Ishikawa (cell line): Measurements from ENCODE around the gene CALU.

Experiments
- CEBPB ChIP-seq: IDR thresholded peaks from 2 replicates; pipeline ENCODE4 v1.6.1; 2012
- CREB1 ChIP-seq: IDR thresholded peaks from 2 replicates; pipeline ENCODE4 v1.6.1; 2012; ENCODE audit warnings: low read depth
- EGR1 ChIP-seq: IDR thresholded peaks from 2 replicates; pipeline ENCODE4 v1.6.1; 2012
- EP300 ChIP-seq: IDR thresholded peaks from 2 replicates; pipeline ENCODE4 v1.6.1; 2012; ENCODE audit warnings: borderline replicate concordance
- FOXM1 ChIP-seq: IDR thresholded peaks from 2 replicates; pipeline ENCODE4 v1.6.1; 2012; ENCODE audit warnings: low read depth, borderline replicate concordance
- NFIC ChIP-seq: IDR thresholded peaks from 2 replicates; pipeline ENCODE4 v1.6.1; 2012
- RAD21 ChIP-seq: IDR thresholded peaks from 2 replicates; pipeline ENCODE4 v1.6.1; 2012; ENCODE audit warnings: low read depth
- TAF1 ChIP-seq: IDR thresholded peaks from 2 replicates; pipeline ENCODE4 v1.6.1; 2012; ENCODE audit warnings: low read depth, mild to moderate bottlenecking
- TCF12 ChIP-seq: IDR thresholded peaks from 2 replicates; pipeline ENCODE4 v1.6.1; 2012; ENCODE audit warnings: low read depth
- TEAD4 ChIP-seq: IDR thresholded peaks from 2 replicates; pipeline ENCODE4 v1.6.1; 2012
- YY1 ChIP-seq: IDR thresholded peaks from 2 replicates; pipeline ENCODE4 v1.6.1; 2012; ENCODE audit warnings: low read depth
- ZBTB7A ChIP-seq: IDR thresholded peaks from 2 replicates; pipeline ENCODE4 v1.6.1; 2012; ENCODE audit warnings: low read depth
- TF ChIP-seq, protein P1 (sequence below): IDR thresholded peaks from 2 replicates; pipeline ENCODE4 v1.6.1; 2012
- TF ChIP-seq, protein P2 (sequence below): IDR thresholded peaks from 2 replicates; pipeline ENCODE4 v1.6.1; 2012; ENCODE audit warnings: low read depth, mild to moderate bottlenecking
- TF ChIP-seq, protein P3 (sequence below): IDR thresholded peaks from 2 replicates; pipeline ENCODE4 v1.6.1; 2012

CALU gene

DNA sequence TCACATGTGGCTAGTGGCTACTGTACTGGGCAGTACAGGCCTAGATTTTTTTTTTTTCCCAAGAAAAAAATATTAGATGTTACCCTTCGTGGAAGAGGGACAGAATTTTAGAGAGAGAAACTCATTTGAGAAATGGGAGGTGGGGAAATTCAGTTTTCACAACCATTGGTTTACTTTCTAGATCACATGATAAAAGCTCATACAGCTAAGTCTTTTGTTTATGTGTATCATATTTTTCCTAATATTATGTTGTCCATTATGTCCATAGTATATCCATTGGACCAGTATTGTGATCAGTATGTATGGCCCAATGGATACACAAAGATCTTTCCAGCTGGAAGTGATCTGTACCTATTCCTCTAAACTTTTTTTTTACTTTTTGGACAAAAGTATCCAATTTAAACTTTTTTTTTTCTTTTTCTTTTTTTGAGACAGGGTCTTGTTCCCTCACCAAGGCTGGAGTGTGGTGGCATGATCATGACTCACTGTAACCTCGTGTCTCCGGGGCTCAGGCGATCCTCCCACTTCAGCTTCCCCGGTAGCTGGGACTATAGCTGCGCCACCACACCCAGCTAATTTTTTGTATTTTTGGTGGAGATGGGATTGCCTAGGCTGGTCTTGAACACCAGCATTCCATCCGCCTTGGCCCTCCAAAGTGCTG lies 4.1 kb downstream of the CALU start:
- no peak for TF ChIP-seq TEAD4
- no peak for TF ChIP-seq RAD21
- TF ChIP-seq, protein P1, sequence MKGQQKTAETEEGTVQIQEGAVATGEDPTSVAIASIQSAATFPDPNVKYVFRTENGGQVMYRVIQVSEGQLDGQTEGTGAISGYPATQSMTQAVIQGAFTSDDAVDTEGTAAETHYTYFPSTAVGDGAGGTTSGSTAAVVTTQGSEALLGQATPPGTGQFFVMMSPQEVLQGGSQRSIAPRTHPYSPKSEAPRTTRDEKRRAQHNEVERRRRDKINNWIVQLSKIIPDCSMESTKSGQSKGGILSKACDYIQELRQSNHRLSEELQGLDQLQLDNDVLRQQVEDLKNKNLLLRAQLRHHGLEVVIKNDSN: no peak
- TF ChIP-seq EGR1: no peak
- TF ChIP-seq YY1: no peak
- no peak for TF ChIP-seq NFIC
- TF ChIP-seq TCF12: no peak
- no peak for TF ChIP-seq CEBPB
- TF ChIP-seq FOXM1: no peak
- no peak for TF ChIP-seq CREB1
- TF ChIP-seq EP300: no peak
- no peak for TF ChIP-seq TAF1

DNA sequence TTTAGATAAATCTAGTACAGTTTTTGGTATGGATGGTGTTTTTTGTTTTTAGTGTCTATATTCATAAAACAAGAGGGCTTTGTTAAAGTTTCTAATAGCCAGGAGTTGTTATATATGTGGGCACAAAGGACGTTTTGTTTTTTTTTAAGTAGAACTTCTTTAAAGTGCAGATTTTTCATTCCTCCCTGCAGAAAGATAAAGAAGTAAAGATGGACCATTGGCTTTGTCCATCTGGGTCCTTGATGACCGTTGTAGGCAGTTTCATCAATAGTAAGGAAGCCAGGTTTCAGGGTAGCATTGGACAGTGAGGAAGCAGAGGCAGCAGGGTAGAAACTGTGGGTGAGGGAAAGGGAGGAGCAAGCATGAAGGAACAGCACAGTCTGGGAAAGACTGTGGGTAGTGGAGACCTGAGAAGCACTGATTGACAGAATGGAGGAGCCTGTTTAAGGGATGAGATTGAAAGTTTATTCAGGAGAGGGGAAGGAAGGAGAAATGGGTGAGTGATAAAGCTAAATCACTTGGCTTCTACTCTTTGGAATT lies 5.3 kb downstream of the CALU start:
- no peak for TF ChIP-seq NFIC

DNA sequence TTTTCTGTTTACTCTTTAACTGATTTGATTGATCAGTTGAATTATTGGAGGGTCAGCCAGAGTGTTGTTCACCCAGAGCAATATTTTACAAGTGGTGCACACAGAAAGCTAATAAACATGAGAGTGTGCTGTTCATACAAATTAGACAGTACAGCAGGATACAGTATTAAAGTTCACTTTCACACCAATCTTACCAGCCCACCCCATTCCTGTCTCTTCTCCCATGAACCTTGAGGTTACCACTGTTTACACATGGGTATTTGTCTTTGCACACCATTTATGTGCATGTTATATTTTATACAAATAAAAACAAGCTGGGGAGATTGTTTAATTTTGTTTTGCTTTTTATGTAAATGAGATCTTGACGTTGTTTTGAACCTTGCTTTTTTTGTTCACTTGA lies 6.5 kb downstream of the CALU start:
- TF ChIP-seq, protein P1: no peak
- TF ChIP-seq TCF12 (no peak), TAF1 (no peak), TEAD4 (no peak)
- TF ChIP-seq, protein P2, sequence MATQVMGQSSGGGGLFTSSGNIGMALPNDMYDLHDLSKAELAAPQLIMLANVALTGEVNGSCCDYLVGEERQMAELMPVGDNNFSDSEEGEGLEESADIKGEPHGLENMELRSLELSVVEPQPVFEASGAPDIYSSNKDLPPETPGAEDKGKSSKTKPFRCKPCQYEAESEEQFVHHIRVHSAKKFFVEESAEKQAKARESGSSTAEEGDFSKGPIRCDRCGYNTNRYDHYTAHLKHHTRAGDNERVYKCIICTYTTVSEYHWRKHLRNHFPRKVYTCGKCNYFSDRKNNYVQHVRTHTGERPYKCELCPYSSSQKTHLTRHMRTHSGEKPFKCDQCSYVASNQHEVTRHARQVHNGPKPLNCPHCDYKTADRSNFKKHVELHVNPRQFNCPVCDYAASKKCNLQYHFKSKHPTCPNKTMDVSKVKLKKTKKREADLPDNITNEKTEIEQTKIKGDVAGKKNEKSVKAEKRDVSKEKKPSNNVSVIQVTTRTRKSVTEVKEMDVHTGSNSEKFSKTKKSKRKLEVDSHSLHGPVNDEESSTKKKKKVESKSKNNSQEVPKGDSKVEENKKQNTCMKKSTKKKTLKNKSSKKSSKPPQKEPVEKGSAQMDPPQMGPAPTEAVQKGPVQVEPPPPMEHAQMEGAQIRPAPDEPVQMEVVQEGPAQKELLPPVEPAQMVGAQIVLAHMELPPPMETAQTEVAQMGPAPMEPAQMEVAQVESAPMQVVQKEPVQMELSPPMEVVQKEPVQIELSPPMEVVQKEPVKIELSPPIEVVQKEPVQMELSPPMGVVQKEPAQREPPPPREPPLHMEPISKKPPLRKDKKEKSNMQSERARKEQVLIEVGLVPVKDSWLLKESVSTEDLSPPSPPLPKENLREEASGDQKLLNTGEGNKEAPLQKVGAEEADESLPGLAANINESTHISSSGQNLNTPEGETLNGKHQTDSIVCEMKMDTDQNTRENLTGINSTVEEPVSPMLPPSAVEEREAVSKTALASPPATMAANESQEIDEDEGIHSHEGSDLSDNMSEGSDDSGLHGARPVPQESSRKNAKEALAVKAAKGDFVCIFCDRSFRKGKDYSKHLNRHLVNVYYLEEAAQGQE: no peak

DNA sequence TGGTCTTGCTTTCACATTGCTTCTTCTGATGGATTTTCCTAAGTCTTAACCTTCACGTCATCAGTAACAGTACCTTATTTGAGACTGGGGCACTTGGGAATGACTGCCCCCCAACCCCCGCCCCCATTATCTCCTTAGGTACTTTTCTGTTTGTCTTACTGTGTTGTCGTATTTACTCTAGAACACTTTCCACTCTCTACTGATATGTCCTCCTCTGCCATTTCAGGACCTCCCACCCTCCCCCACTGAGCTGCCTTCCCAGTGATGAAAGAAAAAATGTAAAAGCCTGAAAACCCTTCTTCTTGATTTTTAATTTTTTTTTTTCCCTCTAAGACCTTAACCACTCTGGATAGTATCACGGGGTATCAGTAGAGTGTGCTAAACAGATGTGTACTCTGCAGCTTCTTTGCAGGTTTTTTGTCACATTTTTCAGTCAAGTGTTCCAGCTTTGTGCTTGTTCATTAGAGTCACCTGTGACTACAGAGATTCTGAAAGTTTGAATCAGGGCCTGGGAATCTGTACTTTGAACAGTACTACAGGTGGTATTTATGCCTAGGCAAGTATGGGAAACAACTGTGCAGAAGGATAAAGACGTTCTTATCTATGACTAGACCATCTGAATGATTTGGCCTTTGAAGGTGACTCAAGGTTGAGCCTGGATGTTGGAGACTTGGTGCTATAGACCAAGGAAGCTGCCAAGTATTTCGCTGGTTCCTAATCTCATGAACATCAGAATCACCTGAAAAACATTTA lies 8.3 kb downstream of the CALU start:
- TF ChIP-seq TEAD4 (no peak), ZBTB7A (no peak), NFIC (no peak), EGR1 (no peak), TCF12 (no peak), EP300 (no peak), CEBPB (no peak), YY1 (no peak), RAD21 (no peak), FOXM1 (no peak), CREB1 (no peak), TAF1 (no peak)
- TF ChIP-seq, protein P2: no peak
- TF ChIP-seq, protein P3, sequence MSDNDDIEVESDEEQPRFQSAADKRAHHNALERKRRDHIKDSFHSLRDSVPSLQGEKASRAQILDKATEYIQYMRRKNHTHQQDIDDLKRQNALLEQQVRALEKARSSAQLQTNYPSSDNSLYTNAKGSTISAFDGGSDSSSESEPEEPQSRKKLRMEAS: no peak
- TF ChIP-seq, protein P1: no peak

DNA sequence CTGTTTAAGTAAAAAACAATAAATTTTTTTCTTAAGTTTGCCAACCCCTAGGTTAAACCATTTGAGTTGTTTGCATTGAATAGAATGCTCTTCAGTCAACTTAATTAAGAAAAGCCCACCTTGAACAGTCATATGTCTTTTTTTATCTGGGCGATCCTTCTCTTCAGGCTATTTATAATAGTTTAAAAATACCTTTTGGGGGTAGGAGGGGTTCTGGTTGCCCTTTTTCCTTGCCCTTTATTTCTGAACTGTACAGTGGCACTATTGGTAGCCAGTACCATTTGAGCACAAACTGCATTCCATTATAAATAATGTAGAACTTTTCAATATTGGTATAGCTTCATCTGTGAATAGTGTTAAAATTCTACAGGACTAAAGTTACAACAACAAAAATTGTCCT lies 13.1 kb downstream of the CALU start:
- TF ChIP-seq EGR1 (no peak), EP300 (no peak), ZBTB7A (no peak), YY1 (no peak)

DNA sequence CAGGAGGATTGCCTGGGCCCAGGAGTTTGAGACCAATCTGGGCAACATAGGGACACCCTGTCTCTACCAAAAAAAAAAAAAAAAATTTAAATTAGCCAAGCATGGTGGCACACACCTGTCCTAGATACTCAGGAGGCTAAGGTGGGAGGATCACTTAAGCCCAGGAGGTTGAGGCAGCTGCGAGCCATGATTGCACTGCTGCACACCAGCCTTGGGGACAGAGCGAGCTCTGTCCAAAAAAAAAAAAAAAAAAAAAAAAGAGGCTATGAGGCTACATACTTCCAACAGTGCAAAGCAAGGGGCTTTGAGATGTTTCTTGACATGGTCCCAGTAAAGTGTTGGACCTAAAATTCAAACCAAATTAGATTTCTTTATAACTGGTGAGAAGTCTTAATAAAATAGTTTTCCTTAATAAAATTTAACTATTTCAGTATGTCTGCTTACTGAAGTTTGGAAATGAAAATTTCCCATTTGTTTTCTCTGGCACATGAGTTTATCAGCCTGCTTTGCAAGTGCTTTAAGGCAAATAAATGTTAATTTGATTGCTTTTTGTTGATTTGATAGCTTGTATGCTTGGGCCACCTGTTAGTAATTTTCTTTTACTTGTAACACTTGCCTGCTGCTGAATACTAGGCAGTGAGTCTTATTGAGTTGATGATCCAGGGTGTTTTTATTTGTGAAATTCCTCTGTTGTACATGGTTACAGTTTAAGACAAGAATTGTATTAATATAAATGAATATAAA lies 16.1 kb downstream of the CALU start:
- TF ChIP-seq EGR1 (no peak), ZBTB7A (no peak), TAF1 (no peak), NFIC (no peak), FOXM1 (no peak), RAD21 (no peak), EP300 (no peak), TCF12 (no peak), TEAD4 (no peak), YY1 (no peak), CREB1 (no peak), CEBPB (no peak)
- TF ChIP-seq, protein P1: no peak
- TF ChIP-seq, protein P2: no peak
- TF ChIP-seq, protein P3: no peak
